Mesenchymal stem cell (in vitro differentiated cells and primary cell): Measurements from ENCODE around the gene GAS5.
"Not testable (repeated sequence)": the region's sequence is repeated elsewhere in the genome, so short reads cannot be mapped to it uniquely, and the experiment has no call there.

ENCODE experiments used
- DNase-seq: peaks from one replicate; pipeline ENCODE4 v3.0.0-alpha.2; 2013
- H2AFZ ChIP-seq: one replicate; pipeline ENCODE4 v1.6.1; 2013; ENCODE audit warnings: low read depth, mild to moderate bottlenecking, control low read depth, inconsistent platforms, low read length, moderate library complexity
- H2AK5ac ChIP-seq: 2 replicates; pipeline ENCODE4 v1.6.1; 2013; ENCODE audit warnings: low read length, moderate library complexity, mild to moderate bottlenecking, inconsistent platforms; ENCODE audit not compliant: severe bottlenecking
- H2BK120ac ChIP-seq: one replicate; pipeline ENCODE4 v1.6.1; 2013; ENCODE audit warnings: low read depth, mild to moderate bottlenecking, inconsistent platforms, low read length, moderate library complexity
- H2BK12ac ChIP-seq, 2 experiments: one replicate each; pipeline ENCODE4 v1.6.1; 2013; ENCODE audit warnings: inconsistent platforms in 2 of 2, low read length in 2 of 2, mild to moderate bottlenecking in 2 of 2, moderate library complexity in 2 of 2, control low read depth in 1 of 2
- H2BK15ac ChIP-seq: one replicate; pipeline ENCODE4 v1.6.1; 2013; ENCODE audit warnings: mild to moderate bottlenecking, low read depth, inconsistent platforms; ENCODE audit not compliant: poor library complexity, severe bottlenecking
- H2BK5ac ChIP-seq: 2 replicates; pipeline ENCODE4 v1.6.1; 2013; ENCODE audit warnings: low read depth, mild to moderate bottlenecking, low read length, control low read depth, inconsistent platforms; ENCODE audit not compliant: poor library complexity, severe bottlenecking
- H3K14ac ChIP-seq, 2 experiments: one replicate each; pipeline ENCODE4 v1.6.1; 2013; ENCODE audit warnings: inconsistent platforms in 2 of 2, low read length in 2 of 2, control low read depth in 1 of 2, mild to moderate bottlenecking in 1 of 2, moderate library complexity in 1 of 2
- H3K18ac ChIP-seq, 2 experiments: one replicate each; pipeline ENCODE4 v1.6.1; 2013; ENCODE audit warnings: inconsistent platforms in 2 of 2, low read length in 2 of 2, control low read depth in 1 of 2, low read depth in 1 of 2, mild to moderate bottlenecking in 1 of 2
- H3K23ac ChIP-seq, 2 experiments: one replicate each; pipeline ENCODE4 v1.6.1; 2013; ENCODE audit warnings: inconsistent platforms in 2 of 2, low read length in 2 of 2, mild to moderate bottlenecking in 2 of 2, moderate library complexity in 2 of 2, control low read depth in 1 of 2
- H3K27ac ChIP-seq: 2 replicates; pipeline ENCODE4 v1.5.1; 2013; ENCODE audit warnings: mild to moderate bottlenecking, moderate library complexity, low read length, control low read depth, inconsistent platforms; ENCODE audit not compliant: poor library complexity, severe bottlenecking
- H3K27me3 ChIP-seq, 2 experiments: 2 replicates each; pipeline versions ENCODE4 v1.6.1 to v1.7.0; 2013; ENCODE audit warnings: low read length in 2 of 2, mild to moderate bottlenecking in 2 of 2, moderate library complexity in 2 of 2, control low read depth in 1 of 2, inconsistent platforms in 1 of 2; ENCODE audit not compliant: control insufficient read depth in 1 of 2, insufficient read depth in 1 of 2
- H3K36me3 ChIP-seq, 2 experiments: 2 replicates each; pipeline versions ENCODE4 v1.6.1 to v1.7.0; 2013; ENCODE audit warnings: low read length in 2 of 2, control low read depth in 1 of 2, inconsistent platforms in 1 of 2, low read depth in 1 of 2, mild to moderate bottlenecking in 1 of 2; ENCODE audit not compliant: insufficient read depth in 2 of 2, control insufficient read depth in 1 of 2
- H3K4ac ChIP-seq, 2 experiments: one replicate each; pipeline ENCODE4 v1.6.1; 2013; ENCODE audit warnings: inconsistent platforms in 2 of 2, low read length in 2 of 2, mild to moderate bottlenecking in 2 of 2, moderate library complexity in 2 of 2, control low read depth in 1 of 2, low read depth in 1 of 2
- H3K4me1 ChIP-seq: 2 replicates; pipeline ENCODE4 v1.6.1; 2013; ENCODE audit warnings: low read depth, low read length, control low read depth; ENCODE audit not compliant: control insufficient read depth, insufficient read depth
- H3K4me2 ChIP-seq: 2 replicates; pipeline ENCODE4 v1.6.1; 2013; ENCODE audit warnings: low read length, mild to moderate bottlenecking, inconsistent platforms; ENCODE audit not compliant: poor library complexity, severe bottlenecking
- H3K4me3 ChIP-seq, 2 experiments: 2 replicates each; pipeline versions ENCODE4 v1.5.1 to v1.7.0; 2013; ENCODE audit warnings: low read length in 2 of 2, mild to moderate bottlenecking in 2 of 2, control low read depth in 1 of 2, low read depth in 1 of 2; ENCODE audit not compliant: insufficient read depth in 1 of 2
- H3K79me1 ChIP-seq: replicated peaks from 2 replicates; pipeline ENCODE4 v1.6.1; 2013; ENCODE audit warnings: mild to moderate bottlenecking, control low read depth, low read length, inconsistent platforms; ENCODE audit not compliant: poor library complexity, severe bottlenecking
- H3K9ac ChIP-seq: 2 replicates; pipeline ENCODE4 v1.7.0; 2013; ENCODE audit warnings: mild to moderate bottlenecking, low read length, moderate library complexity
- H3K9me3 ChIP-seq: 2 replicates; pipeline ENCODE4 v1.7.0; 2013; ENCODE audit warnings: mild to moderate bottlenecking, low read length; ENCODE audit not compliant: control insufficient read depth
- H4K8ac ChIP-seq: one replicate; pipeline ENCODE4 v1.6.1; 2013; ENCODE audit warnings: inconsistent platforms, mild to moderate bottlenecking, low read length, moderate library complexity
- H4K91ac ChIP-seq: one replicate; pipeline ENCODE4 v1.6.1; 2013; ENCODE audit warnings: mild to moderate bottlenecking, low read length, inconsistent platforms
- WGBS: methylation state at CpG from one replicate; pipeline ENCODE4 v1.1.7; 2013; ENCODE audit warnings: mixed read lengths; 5-methylcytosine and 5-hydroxymethylcytosine counted together

The GAS5 gene

GRCh38 chr1:173864179-173864867 lies 3.5 kb downstream of the GAS5 start:
- Histone ChIP-seq H3K4me2 (no peak overlapping the region), H2BK5ac (no peak overlapping the region), H4K91ac (no peak overlapping the region), H2AFZ (no peak overlapping the region), H3K23ac (no peak overlapping the region), H3K9me3 (no peaks in the 10 kb centered on the region), H3K18ac (no peak overlapping the region), H3K79me1 (peaks cover 2% of the 10 kb centered on the region), H3K4me1 (no peaks in the 10 kb centered on the region), H2BK120ac (no peak overlapping the region), H3K14ac (no peak overlapping the region), H2BK15ac (no peak overlapping the region), H2BK12ac (no peak overlapping the region), H3K9ac (peak overlapping the region; percentile 92), H3K27ac (no peak overlapping the region), H3K36me3 (peaks cover 19 to 64% of the 10 kb centered on the region in 2 experiments), H3K4ac (no peak overlapping the region), H2AK5ac (no peak overlapping the region), H3K4me3 (peak overlapping the region in 1 of 2 experiments; percentile 91), H3K27me3 (no peaks in the 10 kb centered on the region), H4K8ac (no peak overlapping the region)
- no peak for DNase-seq
- 87% methylated on average over 3 of the region's 5 CpGs for WGBS

GRCh38 chr1:173863224-173864161 lies 4.3 kb downstream of the GAS5 start:
- no peak overlapping the region for H3K18ac ChIP-seq
- peak overlapping the region; percentile 92 for H3K9ac ChIP-seq
- no peak overlapping the region for H3K4me2 ChIP-seq
- peak overlapping the region; percentile 16 for H3K27ac ChIP-seq
- H3K9me3 ChIP-seq = no peaks in the 10 kb centered on the region
- no peak overlapping the region for H3K14ac ChIP-seq
- no peak overlapping the region for H2AK5ac ChIP-seq
- H3K4ac ChIP-seq = no peak overlapping the region
- no peak overlapping the region for H3K4me3 ChIP-seq
- no peak overlapping the region for H2AFZ ChIP-seq
- H4K91ac ChIP-seq = no peak overlapping the region
- H3K4me1 ChIP-seq = no peaks in the 10 kb centered on the region
- no peaks in the 10 kb centered on the region for H3K79me1 ChIP-seq
- H3K27me3 ChIP-seq = no peaks in the 10 kb centered on the region
- H3K23ac ChIP-seq = no peak overlapping the region
- no peak overlapping the region for H2BK15ac ChIP-seq
- no peak overlapping the region for H2BK12ac ChIP-seq
- H2BK5ac ChIP-seq = no peak overlapping the region
- H3K36me3 ChIP-seq = peaks cover 19 to 69% of the 10 kb centered on the region in 2 experiments
- DNase-seq = no peak
- no peak overlapping the region for H4K8ac ChIP-seq
- no peak overlapping the region for H2BK120ac ChIP-seq

- Histone ChIP-seq H3K14ac (no peak overlapping the region), H3K18ac (no peak overlapping the region), H4K91ac (no peak overlapping the region), H2AK5ac (no peak overlapping the region), H3K27me3 (no peaks in the 10 kb centered on the region), H3K4me2 (no peak overlapping the region), H4K8ac (no peak overlapping the region), H2BK12ac (no peak overlapping the region), H2AFZ (no peak overlapping the region), H3K9me3 (no peaks in the 10 kb centered on the region), H3K4me1 (no peaks in the 10 kb centered on the region), H3K4me3 (no peak overlapping the region), H3K27ac (peak overlapping the region; percentile 30), H2BK15ac (no peak overlapping the region), H2BK5ac (no peak overlapping the region), H3K9ac (no peak overlapping the region), H3K4ac (no peak overlapping the region), H3K23ac (no peak overlapping the region), H3K36me3 (peaks cover 19 to 75% of the 10 kb centered on the region in 2 experiments), H3K79me1 (no peaks in the 10 kb centered on the region), H2BK120ac (no peak overlapping the region)
- no peak for DNase-seq
- WGBS = 82% methylated on average over 8 of the region's 8 CpGs
Measured at GRCh38 chr1:173862769-173863223, 5.0 kb downstream of the GAS5 start.

- not testable (repeated sequence) for H3K14ac ChIP-seq, H2AFZ ChIP-seq, H4K91ac ChIP-seq, H4K8ac ChIP-seq, H3K9ac ChIP-seq, DNase-seq, H3K4me1 ChIP-seq, H2AK5ac ChIP-seq, H3K4me3 ChIP-seq, H3K18ac ChIP-seq, H3K4ac ChIP-seq, H2BK15ac ChIP-seq, H3K27ac ChIP-seq, H3K27me3 ChIP-seq, H2BK12ac ChIP-seq, H3K79me1 ChIP-seq, H3K4me2 ChIP-seq, H2BK5ac ChIP-seq, H3K9me3 ChIP-seq, H2BK120ac ChIP-seq, H3K23ac ChIP-seq
- 58% methylated on average over 11 of the region's 13 CpGs for WGBS
- H3K36me3 ChIP-seq = peaks cover 19 to 81% of the 10 kb centered on the region in 2 experiments
Measured at GRCh38 chr1:173862146-173862768, 5.5 kb downstream of the GAS5 start.
